Hematopoietic multipotent progenitor cell (in vitro differentiated cells): ENCODE measurements around the gene ZBTB4. TPM values are rescaled to one million over a fixed set of nuclear protein-coding genes. Genes with fewer than 3 reads are reported as not detected.
"Not testable (repeated sequence)": the region's sequence is repeated elsewhere in the genome, so short reads cannot be mapped to it uniquely, and the experiment has no call there.

ENCODE experiments used
- DNase-seq, 3 donors: peaks; one replicate each; pipeline ENCODE4 v3.0.0-alpha.2; 2011 to 2015; ENCODE audit warnings: low read depth in 2 of 3, low spot score in 2 of 3
- total RNA-seq: library from RNA; depleted of rRNA; stranded (reverse); fragments of >200 nt; gene quantifications from one replicate; pipeline ENCODE4 v1.2.3, GENCODE V29; 2012

Gene ZBTB4
- total RNA-seq, 1 donor = 17.8 TPM

DNA sequence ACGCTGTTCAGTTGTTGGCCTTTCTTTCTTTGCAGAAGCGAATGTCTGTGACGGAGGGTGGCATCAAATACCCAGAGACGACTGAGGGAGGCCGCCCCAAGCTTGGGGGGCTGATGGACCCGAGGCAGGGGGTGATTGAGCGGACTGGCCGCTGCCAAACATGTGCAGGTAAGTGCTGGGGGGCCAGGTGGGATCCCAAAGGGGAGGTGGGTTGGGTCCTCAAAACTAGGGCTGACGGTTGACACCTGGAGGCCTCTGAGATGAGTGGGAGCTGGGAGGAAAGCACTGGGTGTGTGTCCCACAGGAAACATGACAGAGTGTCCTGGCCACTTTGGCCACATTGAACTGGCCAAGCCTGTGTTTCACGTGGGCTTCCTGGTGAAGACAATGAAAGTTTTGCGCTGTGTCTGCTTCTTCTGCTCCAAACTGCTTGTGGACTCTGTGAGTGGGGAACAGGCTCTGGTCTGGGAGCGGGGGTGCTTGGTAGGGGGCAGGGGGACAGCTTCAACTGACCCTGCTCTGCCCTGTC, 16.5 kb upstream of the ZBTB4 start:
- DNase-seq = no peak

GRCh38 chr17:7493941-7494340, 14.5 kb upstream of the ZBTB4 start:
- no peak for DNase-seq

DNA sequence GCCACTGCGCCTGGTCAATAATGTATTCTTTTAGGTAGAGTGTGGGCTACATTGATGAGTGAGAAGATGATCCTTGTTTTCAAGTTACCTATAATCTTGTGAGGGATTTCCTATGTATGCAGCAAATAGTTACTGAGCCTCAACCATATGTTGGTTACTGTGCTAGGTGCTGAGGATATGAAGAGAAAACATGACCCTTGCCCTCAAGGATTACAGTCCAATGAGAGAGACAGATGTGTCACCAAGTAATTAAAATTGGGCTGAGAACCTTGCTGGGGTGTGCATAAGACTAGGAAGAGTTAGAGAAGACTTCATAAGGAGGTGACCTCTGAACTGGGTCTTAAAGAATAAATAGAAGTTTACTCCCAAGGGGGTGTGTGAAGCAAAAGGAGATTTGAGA, 12.2 kb upstream of the ZBTB4 start:
- no peak for DNase-seq

- DNase-seq = no peak
Measured at GRCh38 chr17:7490144-7490543, 10.7 kb upstream of the ZBTB4 start.

DNA sequence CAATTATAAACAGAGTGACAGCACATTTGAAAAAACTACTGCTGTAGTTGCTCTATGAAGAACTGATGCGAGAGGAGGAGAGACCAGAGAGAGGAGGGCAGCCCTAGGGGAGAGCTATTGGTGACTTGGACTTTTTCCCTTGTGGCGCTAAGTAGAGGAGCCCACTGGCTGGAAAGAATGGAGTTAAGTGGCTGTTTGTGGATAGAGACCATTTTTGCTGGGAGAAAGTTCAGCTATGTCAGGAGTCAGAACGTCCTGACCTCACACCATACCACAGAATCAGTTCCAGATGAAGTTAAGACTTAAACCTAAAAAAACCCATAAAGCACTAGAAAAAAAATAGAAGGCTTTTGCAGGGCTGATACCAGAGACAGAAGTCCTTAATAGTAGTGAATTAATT, 6.8 kb upstream of the ZBTB4 start:
- DNase-seq = no peak

DNA sequence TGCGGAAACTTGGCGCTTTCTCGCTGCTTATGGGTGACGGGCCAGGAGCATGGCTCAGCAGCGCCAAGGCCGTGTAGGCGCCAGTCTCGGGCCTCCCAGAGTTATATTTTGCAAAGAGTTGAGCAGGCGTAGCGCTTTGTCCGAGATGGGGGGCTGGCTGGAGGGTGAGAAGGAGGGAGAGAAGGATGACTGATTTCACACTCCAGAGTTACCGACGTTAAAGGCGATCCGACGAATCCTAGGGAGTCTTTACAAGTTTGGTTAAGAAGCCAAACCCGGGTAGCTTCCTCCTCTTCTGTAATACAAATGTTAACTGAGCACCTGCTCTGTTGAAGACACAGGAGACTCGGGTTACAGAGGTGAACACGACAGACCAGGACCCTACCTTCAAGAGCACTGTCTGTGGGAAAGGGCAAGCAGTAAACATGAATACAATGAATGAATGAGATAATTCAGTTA, 5.5 kb upstream of the ZBTB4 start:
- DNase-seq = no peak

GRCh38 chr17:7484067-7484918, 4.9 kb upstream of the ZBTB4 start, which contains the start of gene POLR2A:
POLR2A (plus strand) TSS chr17:7484366.
- DNase-seq = peak; percentile 98 to 100 (median 98)

GRCh38 chr17:7483255-7484066, 4.0 kb upstream of the ZBTB4 start:
- peak; percentile 81 to 97 (median 93) for DNase-seq

GRCh38 chr17:7482742-7483088, 3.3 kb upstream of the ZBTB4 start:
- not testable (repeated sequence) for DNase-seq

DNA sequence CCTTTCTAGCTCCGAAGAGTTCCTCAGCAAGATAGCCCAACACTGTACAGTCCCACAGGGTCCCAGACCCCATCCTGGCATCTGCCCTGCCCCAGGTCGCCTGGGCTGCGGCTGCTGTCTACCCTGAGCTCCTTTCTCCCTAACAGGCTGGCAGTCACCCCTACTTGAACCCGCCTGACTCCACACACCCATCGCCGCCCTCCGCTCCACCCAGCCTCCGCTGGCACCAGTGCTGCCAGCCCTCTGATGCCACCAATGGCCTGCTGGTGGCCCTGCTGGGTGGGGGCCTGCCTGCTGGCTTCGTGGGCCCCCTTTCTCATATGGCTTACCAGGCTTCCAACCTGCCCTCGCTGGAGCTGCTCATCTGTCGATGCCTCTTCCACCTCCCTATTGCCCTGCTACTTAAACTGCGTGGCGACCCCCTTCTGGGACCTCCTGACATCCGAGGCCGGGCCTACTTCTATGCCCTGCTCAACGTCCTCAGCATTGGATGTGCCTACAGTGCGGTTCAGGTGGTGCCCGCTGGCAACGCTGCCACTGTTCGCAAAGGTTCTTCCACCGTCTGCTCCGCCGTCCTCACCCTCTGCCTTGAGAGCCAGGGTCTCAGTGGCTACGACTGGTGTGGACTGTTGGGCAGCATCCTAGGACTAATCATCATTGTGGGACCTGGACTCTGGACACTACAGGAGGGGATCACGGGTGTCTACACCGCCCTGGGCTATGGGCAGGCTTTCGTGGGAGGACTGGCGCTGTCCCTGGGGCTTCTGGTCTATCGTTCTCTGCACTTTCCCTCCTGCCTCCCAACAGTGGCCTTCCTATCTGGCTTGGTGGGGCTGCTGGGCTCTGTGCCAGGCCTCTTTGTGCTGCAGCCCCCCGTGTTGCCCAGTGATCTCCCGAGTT, 2.7 kb upstream of the ZBTB4 start:
- not testable (repeated sequence) for DNase-seq

- not testable (repeated sequence) for DNase-seq
Measured at GRCh38 chr17:7481275-7481674, 1.8 kb upstream of the ZBTB4 start, which contains the start of gene SLC35G6. SLC35G6 (plus strand) TSS chr17:7481446; CDS start chr17:7481517, 71 bp downstream.

DNA sequence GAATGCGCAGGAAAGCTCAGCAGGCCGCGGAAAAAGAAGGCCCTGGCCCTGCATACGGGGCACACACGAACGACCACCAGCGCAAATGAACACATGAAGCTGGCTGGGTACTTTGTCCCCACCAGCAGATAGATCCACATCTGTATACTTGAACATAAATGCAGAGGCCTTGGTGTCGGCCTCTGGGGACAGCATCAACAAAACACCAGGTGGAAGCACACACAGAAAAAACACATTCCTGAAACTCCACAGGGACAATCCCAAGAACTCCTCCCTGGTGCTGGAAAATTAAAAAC, 606 bp upstream of the ZBTB4 start:
- DNase-seq = no peak

GRCh38 chr17:7478276-7479212, 887 bp downstream of the ZBTB4 start:
- DNase-seq = peak in 2 of 3 donors; percentile 47 to 69

DNA sequence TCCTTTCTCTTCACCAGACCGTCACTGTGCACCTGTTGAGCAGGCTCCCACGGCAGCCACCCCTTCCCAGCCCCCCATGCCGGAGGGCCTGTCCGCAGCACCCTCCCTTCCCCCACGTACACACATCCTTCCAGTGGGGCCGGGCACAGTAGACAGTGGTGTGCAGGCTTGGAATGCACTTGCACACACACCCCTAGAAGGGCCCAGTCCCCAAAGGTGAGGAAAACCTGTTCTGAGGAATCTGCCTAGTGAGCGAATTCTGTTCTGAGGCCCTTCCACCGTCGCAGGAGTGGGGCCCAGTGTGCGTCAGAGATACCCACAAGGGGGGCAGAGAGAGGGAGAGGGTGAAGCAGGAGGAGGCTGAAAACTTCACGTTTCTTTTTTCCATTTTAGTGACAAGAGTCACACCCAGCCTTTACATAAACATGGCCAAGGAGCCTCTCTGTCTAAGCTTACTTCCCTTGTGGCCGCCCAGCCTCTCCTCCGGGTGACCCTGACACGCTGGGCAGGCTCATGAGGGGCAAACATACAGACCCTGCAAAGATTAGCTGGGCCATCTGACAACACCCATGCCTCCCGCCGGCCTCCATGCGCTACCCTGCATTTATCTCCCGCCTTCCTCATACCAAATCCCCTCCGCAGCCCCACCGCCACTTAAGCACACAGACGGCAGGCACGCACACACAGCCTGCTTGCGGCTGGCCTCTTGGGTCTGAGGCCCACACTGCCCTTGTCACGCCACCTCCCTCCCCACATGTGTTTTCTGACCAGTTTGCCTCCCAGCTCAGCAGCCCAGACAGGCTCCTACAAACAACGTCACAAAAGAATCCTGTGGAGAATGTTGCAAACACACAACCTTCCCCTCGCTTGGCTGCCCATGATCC, 1.8 kb downstream of the ZBTB4 start:
- peak in 1 of 3 donors; percentile 54 for DNase-seq

GRCh38 chr17:7476951-7477350, 2.5 kb downstream of the ZBTB4 start:
- no peak for DNase-seq

- DNase-seq = no peak
Measured at GRCh38 chr17:7476494-7476893, 2.9 kb downstream of the ZBTB4 start.

DNA sequence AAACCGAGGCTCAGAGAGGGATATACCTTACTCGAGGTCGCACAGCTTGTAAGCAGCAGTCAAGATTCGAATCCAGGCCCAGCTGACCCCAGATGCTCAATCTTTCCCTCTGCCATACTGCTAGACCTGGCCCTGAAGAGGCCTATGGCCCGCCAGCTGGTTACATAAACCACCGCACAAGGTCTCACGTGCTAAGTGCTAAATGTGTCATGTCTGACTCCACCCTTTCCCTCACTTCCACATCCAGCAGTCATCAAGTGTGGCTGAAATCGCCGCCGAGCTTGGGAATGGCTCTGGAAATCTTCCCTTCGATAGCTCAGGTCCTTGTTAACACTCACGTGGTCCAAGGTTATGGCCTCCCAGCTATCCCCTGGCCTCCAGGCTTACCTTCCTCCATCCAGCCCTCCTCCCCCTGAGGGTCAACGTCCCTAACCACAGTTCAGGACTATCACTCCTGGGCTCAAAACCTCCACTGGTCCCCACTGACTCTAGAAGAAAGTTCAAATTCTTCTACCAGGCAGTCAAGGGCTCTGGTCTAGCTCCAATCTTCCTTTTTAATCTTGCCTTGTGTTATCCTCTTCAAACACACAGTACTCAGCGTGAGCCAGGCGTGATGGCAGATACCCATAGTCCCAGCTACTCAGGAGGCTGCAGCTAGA, 3.5 kb downstream of the ZBTB4 start:
- DNase-seq = peak in 1 of 3 donors; percentile 42

- DNase-seq = not testable (repeated sequence)
Measured at GRCh38 chr17:7474767-7475166, 4.7 kb downstream of the ZBTB4 start.
